HS-5 (cell line): Measurements from ENCODE around the gene SORBS2.

Source experiments
- DNase-seq: peaks from one replicate; pipeline ENCODE4 v3.0.0-alpha.2; 2012; ENCODE audit warnings: low read depth

Gene SORBS2

DNA sequence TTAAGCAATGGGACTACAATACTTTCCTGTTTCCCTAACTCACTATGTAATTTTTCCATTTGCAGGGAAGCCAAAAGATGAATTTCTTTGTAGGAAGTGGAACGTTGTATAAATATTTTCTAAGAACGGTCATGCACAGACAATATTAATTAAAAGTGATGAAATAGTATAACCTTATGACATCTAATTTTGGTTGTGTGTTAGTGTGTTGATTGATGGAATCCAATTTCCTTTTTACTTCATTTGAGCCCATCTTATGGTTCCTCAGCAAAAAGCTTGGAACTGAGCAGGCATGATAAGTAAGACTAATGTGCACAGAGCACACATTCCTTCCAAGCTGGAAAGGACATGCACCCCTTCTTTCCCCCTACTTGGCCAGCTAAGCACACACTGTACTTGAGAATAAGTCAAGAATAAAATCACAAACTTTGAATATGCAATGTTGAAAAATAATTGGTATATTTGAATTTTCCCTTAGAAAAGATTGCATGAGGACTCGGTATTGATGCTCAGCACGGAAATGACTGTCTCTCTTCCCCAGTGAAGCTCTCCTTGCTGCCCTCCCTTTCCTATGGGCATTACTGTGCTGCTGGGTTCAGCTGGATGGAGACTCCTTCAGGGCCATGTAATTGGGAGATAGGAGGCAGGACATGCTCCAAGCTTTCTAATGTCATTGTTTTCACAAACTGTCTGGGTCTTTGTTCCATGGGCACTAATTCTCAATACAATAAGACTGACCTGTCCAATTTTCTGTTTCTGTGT lies 257.4 kb downstream of the SORBS2 start:
- DNase-seq: no peak

DNA sequence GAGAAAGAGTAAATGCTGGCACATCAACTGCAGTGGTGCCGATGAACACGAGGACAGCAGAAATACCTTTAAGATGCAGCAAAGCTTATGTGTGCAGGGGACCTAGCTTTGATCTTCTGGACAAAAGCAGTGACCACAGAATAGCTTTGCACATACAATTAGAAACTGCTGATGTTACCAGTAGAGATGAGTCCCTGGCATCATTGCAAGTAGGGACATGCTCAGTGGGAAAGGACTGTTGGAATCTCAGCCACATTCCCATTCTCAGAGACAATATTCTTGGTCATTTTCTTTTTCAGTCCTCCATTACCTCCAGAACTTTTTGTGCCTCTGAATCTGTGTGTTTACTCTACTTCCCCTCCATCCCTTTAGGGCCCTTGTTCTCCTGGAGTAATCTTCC lies 259.7 kb downstream of the SORBS2 start:
- DNase-seq: no peak

DNA sequence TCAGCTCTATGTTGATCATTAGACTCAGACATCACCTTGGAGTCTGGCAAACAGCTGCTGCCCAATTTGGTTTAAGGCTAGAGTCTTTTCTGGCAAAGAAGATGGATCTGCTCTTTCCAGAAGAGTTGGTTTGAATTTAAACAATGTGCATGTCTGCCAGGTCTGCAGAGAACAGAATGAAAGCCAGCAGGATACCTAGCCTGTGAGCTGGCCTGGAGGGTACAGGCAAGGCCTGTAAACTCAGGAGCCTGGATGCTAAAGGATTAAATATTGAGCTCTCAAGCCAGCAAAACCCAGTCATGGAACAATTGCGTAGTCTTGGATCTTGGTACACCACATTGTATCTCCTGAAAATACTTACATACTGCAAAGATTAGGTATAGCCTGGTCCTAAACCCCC lies 261.1 kb downstream of the SORBS2 start:
- DNase-seq: no peak

DNA sequence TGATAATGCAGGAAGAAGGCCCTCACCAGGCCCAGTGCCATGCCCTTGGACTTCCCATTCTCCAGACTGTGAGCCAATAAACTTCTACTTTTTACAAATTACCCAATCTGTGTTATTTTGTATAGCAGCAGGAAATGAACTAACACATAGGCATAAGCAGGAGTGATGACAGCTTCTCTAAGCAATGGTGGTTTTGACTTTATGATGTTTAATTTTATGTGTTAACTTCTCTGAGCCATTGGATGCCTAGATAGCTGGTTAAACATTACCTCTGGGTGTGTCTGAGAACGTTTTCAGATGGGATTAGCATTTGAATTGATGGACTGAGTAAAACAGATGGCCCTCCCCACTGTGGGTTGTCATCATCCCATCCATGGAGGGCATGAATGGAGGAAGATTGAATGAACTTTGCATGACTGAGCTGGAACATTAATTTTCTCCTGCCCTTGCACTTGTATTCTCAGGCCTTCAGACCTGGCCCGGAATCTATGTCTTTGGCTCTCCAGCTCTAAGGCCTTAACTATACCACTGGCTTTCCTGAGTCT lies 262.8 kb downstream of the SORBS2 start:
- no peak for DNase-seq

DNA sequence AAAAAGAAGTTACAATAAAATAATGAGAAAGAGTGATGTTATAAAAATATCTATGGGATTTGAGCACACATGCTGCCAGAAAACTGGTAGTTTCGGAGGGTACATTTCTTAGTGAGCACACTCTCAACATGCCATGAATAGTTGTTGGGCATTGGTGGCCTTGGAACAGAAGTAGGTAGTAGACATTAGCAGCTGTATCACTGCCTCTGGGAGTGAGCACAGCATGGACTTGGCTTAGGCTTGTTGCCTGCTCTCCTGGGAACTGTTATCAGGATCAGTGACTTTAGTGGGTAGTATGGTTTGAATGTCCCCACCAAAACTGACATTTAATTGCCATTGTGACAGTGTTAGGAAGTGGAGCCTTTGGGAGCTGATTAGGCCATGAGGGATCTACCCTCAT lies 263.4 kb downstream of the SORBS2 start:
- no peak for DNase-seq

DNA sequence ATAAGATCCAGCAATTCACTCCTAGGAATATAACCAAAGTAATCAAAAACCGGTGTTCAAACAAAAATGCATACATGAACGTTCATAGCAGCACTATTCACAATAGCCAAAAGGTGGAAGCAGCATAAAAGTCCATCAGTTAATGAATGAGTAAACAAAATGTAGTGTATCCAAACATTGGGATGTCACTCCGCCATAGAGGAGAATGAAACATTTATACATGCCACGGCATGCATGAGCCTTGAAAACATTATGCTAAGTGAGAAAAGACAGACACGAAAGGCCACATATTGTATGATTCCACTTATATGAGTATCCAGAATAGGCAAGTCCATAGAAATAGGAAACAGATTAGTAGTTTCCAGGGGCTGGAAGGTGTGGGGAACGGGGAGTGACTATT lies 265.7 kb downstream of the SORBS2 start:
- no peak for DNase-seq

DNA sequence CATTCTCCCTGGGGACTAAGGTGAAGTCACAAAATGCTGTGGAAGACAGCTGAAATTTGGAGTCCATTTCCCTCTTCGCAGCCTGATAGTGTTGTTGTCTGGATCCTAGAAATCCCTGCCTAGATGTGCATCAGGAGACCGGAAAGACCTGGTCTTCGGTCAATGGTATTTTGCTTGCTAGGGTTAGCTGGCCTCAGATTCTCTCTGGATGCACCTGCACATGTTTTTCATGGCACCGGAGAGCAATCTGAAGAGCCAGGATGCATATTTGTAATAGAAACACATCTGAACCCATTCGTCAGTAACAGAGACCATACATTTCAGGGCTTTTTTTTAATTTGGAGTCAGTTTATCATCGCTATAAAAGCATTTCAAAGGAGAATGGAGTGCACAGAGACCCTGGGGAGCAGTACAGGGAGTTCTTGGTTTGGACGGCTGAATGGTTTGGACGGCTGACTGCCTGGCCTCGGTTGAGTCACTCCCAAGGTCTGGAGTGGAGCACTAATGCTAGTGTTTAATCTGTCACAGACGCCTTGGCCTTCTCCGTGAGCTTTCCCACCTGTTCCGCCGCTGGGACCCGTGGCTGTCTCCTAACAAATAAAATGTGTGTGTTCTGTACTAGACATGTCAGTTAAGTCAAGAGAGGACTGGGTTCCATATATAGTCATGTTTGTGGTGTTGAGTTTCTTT lies 269.2 kb downstream of the SORBS2 start:
- no peak for DNase-seq

DNA sequence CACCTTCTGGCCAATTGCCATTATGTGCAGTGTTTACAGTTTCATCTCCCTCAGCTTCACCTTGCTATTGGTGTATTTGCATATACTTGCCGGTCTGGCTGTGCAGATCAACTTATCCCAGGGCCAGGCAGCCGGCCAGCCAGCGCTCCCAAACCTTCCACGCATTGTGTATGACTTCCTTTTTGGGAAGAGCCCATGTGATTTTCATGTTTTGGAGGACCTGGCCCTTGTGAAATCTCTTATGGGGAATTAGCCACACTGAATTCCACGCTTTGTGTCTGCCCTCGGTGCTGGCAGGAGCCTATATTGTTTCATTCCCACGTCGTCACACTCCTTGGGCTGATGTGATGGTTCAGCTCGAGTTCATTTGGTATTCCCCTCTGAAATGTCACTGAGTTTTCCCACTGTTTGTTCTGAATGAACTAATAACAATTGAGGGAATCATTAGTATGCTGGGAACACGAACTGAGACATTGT lies 270.7 kb downstream of the SORBS2 start:
- DNase-seq: no peak

DNA sequence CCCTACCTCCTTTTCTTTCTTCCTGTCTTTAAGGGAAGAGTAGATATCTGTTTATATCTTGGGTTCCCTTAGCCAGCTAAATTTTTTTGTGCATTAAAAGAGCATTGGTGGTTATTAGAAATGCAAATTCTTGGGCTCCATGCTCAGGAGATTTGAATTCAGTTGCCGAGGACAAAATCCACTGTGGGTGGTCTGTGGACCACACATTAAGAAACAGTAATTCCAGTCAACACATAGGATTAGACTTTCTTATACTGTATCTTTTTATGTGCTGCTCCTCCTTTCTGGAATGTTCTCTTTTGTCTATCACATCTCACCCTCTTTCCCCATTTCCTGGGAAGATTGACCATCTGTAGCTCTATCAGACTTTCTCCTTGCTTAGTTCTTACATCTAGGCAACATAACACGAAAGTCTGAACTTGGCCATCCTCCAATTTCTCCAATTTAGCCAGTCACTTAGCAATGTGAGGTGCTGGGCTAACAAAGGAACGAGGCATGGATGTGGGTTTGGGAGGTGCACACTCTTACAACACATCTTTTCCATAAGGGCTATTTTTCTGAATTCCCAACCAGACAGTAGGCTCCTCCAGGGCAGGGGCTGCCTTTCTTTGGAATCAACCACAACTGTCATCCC lies 271.4 kb downstream of the SORBS2 start:
- no peak for DNase-seq

DNA sequence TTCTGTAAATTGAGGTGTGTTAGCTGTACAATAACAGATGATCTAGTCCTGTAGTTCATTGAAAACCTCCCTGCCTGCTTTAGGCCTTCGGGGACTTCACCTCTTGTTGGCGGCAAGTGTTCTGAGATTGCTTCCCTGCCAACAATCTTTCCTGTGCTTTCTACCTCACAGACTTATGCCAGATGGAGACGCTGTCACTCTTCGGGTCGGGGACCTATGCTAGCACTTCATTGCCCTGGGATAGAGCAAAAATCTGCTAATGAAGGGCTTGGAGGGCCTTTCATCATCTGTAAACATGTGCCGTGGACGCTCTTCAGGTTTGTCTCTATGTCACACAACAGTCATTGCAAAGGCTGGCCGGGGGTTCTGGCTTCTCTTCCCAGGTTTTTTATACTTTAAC lies 272.0 kb downstream of the SORBS2 start:
- no peak for DNase-seq

DNA sequence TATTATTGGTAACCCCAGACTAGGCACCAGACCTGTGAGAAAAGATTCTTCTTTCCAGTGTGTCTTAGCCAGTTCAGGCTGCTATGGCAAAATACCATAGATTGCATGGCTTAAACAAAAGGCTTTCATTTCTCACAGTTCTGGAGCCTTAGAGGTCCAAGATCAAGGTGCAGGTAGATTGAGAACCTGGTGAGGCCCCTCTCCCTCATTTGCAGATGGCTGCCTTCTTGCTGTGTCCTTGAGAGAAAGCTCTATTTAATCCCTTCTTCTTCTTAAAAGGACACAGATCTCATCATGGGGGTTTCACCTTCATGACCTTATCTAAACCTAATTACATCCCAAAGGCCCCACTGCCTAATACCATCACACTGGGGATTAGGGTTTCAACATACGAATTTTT lies 273.2 kb downstream of the SORBS2 start:
- no peak for DNase-seq

DNA sequence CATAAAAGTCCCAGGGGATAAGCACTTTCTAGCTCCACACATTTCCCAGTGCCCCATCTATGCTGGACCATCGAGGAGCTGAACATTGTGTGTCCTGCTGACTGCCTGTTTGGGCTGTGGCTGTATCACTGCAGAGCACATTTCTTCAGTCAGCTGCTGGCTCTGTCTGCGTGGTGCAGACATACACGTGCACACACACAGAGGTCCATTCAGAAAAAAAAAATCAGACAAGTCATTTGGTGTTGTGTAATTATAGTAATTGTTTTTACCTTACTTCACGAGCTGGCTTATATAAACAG lies 275.6 kb downstream of the SORBS2 start:
- no peak for DNase-seq

DNA sequence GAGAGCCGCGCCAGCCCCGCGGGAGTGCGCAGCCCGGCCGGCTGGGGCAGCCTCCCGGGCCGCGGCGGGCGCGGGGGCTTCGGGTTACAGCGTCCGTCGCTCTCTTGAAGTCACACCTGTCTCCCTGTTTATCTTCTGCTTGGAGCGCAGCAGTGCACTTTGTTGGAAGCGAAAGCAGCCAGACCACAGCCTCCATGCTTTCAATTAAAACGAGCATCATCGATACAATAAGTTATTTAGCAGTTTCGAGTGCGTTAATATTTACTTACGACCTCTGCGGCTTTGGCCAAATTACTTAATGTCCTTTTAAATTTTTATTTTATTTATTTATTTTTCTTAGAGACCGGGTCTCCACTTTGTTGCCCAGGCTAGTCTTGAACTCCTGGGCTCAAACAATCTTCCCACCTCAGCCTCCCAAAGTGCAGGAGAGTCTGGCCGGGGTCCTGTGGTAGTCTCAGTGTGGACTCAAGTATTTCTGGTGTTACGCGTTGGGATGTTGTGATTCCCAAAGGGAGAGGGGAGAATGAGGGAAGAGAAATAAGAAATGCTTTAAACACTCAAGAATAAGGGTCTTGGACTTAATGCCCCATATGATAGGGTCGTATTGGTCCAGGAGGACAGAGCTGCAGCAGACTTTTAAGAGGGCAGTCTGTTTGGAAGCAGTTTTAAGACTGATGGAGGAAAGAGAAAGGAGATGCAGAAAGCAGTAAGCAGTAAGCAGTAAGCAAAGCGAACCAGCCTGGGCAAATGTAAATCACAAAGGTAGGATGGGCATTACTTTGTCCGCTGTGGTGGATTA lies 276.2 kb downstream of the SORBS2 start:
- DNase-seq: no peak
